ENCODE measurements around the gene BEST1.
A peak's percentile ranks its signal among the peaks of the same experiment; 100 is the strongest.
"Not testable (repeated sequence)": the region's sequence is repeated elsewhere in the genome, so short reads cannot be mapped to it uniquely, and the experiment has no call there.

Gene BEST1

GRCh38 chr11:61949169-61950034 is 749 bp upstream of the BEST1 start:
- peak; percentile 74 for DNase-seq (ENCODE audit: low read depth)
- H3K4me3 ChIP-seq (ENCODE audit: low read length): no peak overlapping the region
- no peak for TF ChIP-seq CTCF (IDR thresholded peaks at IDR 0.05; ENCODE audit: insufficient read depth, low read depth, low read length, missing control alignments)

GRCh38 chr11:61951484-61952135 is 1.5 kb downstream of the BEST1 start:
- DNase-seq (ENCODE audit: low read depth): no peak
- no peak overlapping the region for H3K4me3 ChIP-seq (ENCODE audit: low read length)
- no peak for TF ChIP-seq CTCF (IDR thresholded peaks at IDR 0.05; ENCODE audit: insufficient read depth, low read depth, low read length, missing control alignments)

GRCh38 chr11:61952882-61953281 is 2.7 kb downstream of the BEST1 start:
- no peak for DNase-seq (ENCODE audit: low read depth)
- no peak overlapping the region for H3K4me3 ChIP-seq (ENCODE audit: low read length)
- no peak for TF ChIP-seq CTCF (IDR thresholded peaks at IDR 0.05; ENCODE audit: insufficient read depth, low read depth, low read length, missing control alignments)

GRCh38 chr11:61953632-61954031 is 3.5 kb downstream of the BEST1 start:
- not testable (repeated sequence) for DNase-seq (ENCODE audit: low read depth)

GRCh38 chr11:61954106-61954850 is 4.1 kb downstream of the BEST1 start:
- no peak for DNase-seq (ENCODE audit: low read depth)
- TF ChIP-seq CTCF (IDR thresholded peaks at IDR 0.05; ENCODE audit: insufficient read depth, low read depth, low read length, missing control alignments): no peak
- H3K4me3 ChIP-seq (ENCODE audit: low read length): no peak overlapping the region

More at GRCh38 chr11:61953632-61954031, 3.5 kb downstream of the BEST1 start:
- not testable (repeated sequence) for H3K4me3 ChIP-seq (ENCODE audit: low read length)

- peak; percentile 80 for DNase-seq (ENCODE audit: low read depth)
Observed at GRCh38 chr11:61954851-61955421, 4.8 kb downstream of the BEST1 start.

More at GRCh38 chr11:61954851-61955421, 4.8 kb downstream of the BEST1 start:
- TF ChIP-seq CTCF (IDR thresholded peaks at IDR 0.05; ENCODE audit: insufficient read depth, low read depth, low read length, missing control alignments): no peak
- no peak overlapping the region for H3K4me3 ChIP-seq (ENCODE audit: low read length)
